Measurements from ENCODE around the gene NFIB. TPM values are rescaled to one million over a fixed set of nuclear protein-coding genes. Genes with fewer than 3 reads are reported as not detected.

NFIB gene
- total RNA-seq, 1 experiment from 2014 or later = 12.5 TPM

GRCh38 chr9:14322211-14323082 is 8.5 kb upstream of the NFIB start:
- H3K36me3 Mint-ChIP-seq = no peaks in the 10 kb centered on the region
- H3K9me3 Mint-ChIP-seq = no peaks in the 10 kb centered on the region
- H3K4me1 Mint-ChIP-seq = peaks cover 57% of the 10 kb centered on the region
- ChIA-PET POLR2A (interaction anchor here (0.7 to 1.0 kb wide), 2 partner anchors 48 to 101 kb away, joined by 3 read pairs; no protein-coding TSS in a partner anchor), CTCF (interaction anchor here (0.6 to 0.7 kb wide), 2 partner anchors 25 to 31 kb away, joined by 3 to 4 read pairs; no protein-coding TSS in a partner anchor)
- H3K4me3 Mint-ChIP-seq = peak overlapping the region; percentile 84
- ATAC-seq = peak; percentile 92
- H3K27me3 Mint-ChIP-seq (ENCODE audit: low read depth) = peaks cover 48% of the 10 kb centered on the region
- DNase-seq (ENCODE audit: low spot score) = peak; percentile 90
- peak overlapping the region; percentile 97 for H3K27ac Mint-ChIP-seq
- TF ChIP-seq SP1 (CRISPR knock-in tag; conservative IDR thresholded peaks at IDR 0.05) (no peak; the same call in 1 of the 2 replicates), OVOL2 (CRISPR knock-in tag; IDR thresholded peaks at IDR 0.05; ENCODE audit: borderline replicate concordance) (no peak), ELF4 (CRISPR knock-in tag; IDR thresholded peaks at IDR 0.05; ENCODE audit: low read depth) (0 out of 2 replicates have a peak, but pooled peaks have one; percentile 57), FOXK1 (CRISPR knock-in tag; IDR thresholded peaks at IDR 0.05) (peak; percentile 49; the same call in 1 of the 2 replicates), NFE2L1 (CRISPR knock-in tag; IDR thresholded peaks at IDR 0.05) (no peak), RORB (CRISPR knock-in tag; IDR thresholded peaks at IDR 0.05) (no peak), ATF3 (CRISPR knock-in tag; conservative IDR thresholded peaks at IDR 0.05) (no peak), ZNF423 (CRISPR knock-in tag; IDR thresholded peaks at IDR 0.05) (no peak), ZNF232 (CRISPR knock-in tag; IDR thresholded peaks at IDR 0.05) (peak; percentile 66; the same call in 1 of the 2 replicates), ZNF671 (CRISPR knock-in tag; IDR thresholded peaks at IDR 0.05) (no peak), GABPB1 (CRISPR knock-in tag; IDR thresholded peaks at IDR 0.05) (no peak; the same call in 1 of the 2 replicates), E2F5 (CRISPR knock-in tag; IDR thresholded peaks at IDR 0.05) (peak; percentile 97), EMX1 (CRISPR knock-in tag; IDR thresholded peaks at IDR 0.05) (no peak), ZNF219 (CRISPR knock-in tag; IDR thresholded peaks at IDR 0.05; ENCODE audit: borderline replicate concordance) (peak; percentile 80; the same call in 1 of the 2 replicates), CREM (CRISPR knock-in tag; IDR thresholded peaks at IDR 0.05) (peak; percentile 50; the same call in 1 of the 2 replicates), NR3C1 (CRISPR knock-in tag; conservative IDR thresholded peaks at IDR 0.05; ENCODE audit: low read depth) (no peak), FOXP1 (CRISPR knock-in tag; IDR thresholded peaks at IDR 0.05; ENCODE audit: borderline replicate concordance) (peak; percentile 74; the same call in 1 of the 2 replicates), JUN (CRISPR knock-in tag; IDR thresholded peaks at IDR 0.05) (no peak), JAZF1 (CRISPR knock-in tag; IDR thresholded peaks at IDR 0.05) (no peak)
- TF ChIP-seq, protein P1, sequence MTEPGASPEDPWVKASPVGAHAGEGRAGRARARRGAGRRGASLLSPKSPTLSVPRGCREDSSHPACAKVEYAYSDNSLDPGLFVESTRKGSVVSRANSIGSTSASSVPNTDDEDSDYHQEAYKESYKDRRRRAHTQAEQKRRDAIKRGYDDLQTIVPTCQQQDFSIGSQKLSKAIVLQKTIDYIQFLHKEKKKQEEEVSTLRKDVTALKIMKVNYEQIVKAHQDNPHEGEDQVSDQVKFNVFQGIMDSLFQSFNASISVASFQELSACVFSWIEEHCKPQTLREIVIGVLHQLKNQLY (CRISPR knock-in tag; IDR thresholded peaks at IDR 0.05) = no peak
- TF ChIP-seq, protein P2, sequence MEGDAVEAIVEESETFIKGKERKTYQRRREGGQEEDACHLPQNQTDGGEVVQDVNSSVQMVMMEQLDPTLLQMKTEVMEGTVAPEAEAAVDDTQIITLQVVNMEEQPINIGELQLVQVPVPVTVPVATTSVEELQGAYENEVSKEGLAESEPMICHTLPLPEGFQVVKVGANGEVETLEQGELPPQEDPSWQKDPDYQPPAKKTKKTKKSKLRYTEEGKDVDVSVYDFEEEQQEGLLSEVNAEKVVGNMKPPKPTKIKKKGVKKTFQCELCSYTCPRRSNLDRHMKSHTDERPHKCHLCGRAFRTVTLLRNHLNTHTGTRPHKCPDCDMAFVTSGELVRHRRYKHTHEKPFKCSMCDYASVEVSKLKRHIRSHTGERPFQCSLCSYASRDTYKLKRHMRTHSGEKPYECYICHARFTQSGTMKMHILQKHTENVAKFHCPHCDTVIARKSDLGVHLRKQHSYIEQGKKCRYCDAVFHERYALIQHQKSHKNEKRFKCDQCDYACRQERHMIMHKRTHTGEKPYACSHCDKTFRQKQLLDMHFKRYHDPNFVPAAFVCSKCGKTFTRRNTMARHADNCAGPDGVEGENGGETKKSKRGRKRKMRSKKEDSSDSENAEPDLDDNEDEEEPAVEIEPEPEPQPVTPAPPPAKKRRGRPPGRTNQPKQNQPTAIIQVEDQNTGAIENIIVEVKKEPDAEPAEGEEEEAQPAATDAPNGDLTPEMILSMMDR (IDR thresholded peaks at IDR 0.05) = no peak
- TF ChIP-seq, protein P3, sequence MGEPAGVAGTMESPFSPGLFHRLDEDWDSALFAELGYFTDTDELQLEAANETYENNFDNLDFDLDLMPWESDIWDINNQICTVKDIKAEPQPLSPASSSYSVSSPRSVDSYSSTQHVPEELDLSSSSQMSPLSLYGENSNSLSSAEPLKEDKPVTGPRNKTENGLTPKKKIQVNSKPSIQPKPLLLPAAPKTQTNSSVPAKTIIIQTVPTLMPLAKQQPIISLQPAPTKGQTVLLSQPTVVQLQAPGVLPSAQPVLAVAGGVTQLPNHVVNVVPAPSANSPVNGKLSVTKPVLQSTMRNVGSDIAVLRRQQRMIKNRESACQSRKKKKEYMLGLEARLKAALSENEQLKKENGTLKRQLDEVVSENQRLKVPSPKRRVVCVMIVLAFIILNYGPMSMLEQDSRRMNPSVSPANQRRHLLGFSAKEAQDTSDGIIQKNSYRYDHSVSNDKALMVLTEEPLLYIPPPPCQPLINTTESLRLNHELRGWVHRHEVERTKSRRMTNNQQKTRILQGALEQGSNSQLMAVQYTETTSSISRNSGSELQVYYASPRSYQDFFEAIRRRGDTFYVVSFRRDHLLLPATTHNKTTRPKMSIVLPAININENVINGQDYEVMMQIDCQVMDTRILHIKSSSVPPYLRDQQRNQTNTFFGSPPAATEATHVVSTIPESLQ (CRISPR knock-in tag; IDR thresholded peaks at IDR 0.05) = no peak
- TF ChIP-seq, protein P4, sequence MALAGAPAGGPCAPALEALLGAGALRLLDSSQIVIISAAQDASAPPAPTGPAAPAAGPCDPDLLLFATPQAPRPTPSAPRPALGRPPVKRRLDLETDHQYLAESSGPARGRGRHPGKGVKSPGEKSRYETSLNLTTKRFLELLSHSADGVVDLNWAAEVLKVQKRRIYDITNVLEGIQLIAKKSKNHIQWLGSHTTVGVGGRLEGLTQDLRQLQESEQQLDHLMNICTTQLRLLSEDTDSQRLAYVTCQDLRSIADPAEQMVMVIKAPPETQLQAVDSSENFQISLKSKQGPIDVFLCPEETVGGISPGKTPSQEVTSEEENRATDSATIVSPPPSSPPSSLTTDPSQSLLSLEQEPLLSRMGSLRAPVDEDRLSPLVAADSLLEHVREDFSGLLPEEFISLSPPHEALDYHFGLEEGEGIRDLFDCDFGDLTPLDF (CRISPR knock-in tag; IDR thresholded peaks at IDR 0.05) = no peak
- TF ChIP-seq, protein P5, sequence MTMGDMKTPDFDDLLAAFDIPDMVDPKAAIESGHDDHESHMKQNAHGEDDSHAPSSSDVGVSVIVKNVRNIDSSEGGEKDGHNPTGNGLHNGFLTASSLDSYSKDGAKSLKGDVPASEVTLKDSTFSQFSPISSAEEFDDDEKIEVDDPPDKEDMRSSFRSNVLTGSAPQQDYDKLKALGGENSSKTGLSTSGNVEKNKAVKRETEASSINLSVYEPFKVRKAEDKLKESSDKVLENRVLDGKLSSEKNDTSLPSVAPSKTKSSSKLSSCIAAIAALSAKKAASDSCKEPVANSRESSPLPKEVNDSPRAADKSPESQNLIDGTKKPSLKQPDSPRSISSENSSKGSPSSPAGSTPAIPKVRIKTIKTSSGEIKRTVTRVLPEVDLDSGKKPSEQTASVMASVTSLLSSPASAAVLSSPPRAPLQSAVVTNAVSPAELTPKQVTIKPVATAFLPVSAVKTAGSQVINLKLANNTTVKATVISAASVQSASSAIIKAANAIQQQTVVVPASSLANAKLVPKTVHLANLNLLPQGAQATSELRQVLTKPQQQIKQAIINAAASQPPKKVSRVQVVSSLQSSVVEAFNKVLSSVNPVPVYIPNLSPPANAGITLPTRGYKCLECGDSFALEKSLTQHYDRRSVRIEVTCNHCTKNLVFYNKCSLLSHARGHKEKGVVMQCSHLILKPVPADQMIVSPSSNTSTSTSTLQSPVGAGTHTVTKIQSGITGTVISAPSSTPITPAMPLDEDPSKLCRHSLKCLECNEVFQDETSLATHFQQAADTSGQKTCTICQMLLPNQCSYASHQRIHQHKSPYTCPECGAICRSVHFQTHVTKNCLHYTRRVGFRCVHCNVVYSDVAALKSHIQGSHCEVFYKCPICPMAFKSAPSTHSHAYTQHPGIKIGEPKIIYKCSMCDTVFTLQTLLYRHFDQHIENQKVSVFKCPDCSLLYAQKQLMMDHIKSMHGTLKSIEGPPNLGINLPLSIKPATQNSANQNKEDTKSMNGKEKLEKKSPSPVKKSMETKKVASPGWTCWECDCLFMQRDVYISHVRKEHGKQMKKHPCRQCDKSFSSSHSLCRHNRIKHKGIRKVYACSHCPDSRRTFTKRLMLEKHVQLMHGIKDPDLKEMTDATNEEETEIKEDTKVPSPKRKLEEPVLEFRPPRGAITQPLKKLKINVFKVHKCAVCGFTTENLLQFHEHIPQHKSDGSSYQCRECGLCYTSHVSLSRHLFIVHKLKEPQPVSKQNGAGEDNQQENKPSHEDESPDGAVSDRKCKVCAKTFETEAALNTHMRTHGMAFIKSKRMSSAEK (CRISPR knock-in tag; IDR thresholded peaks at IDR 0.05; ENCODE audit: borderline replicate concordance) = no peak
- TF ChIP-seq, protein P6, sequence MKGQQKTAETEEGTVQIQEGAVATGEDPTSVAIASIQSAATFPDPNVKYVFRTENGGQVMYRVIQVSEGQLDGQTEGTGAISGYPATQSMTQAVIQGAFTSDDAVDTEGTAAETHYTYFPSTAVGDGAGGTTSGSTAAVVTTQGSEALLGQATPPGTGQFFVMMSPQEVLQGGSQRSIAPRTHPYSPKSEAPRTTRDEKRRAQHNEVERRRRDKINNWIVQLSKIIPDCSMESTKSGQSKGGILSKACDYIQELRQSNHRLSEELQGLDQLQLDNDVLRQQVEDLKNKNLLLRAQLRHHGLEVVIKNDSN (CRISPR knock-in tag; IDR thresholded peaks at IDR 0.05) = no peak
